HTERT RPE-1 (cell line): Measurements from ENCODE around the gene STXBP3.
"Not testable (repeated sequence)": the region's sequence is repeated elsewhere in the genome, so short reads cannot be mapped to it uniquely, and the experiment has no call there.

ENCODE experiments used
- in situ Hi-C: fragments of 300-500 bp; cut with MboI; formaldehyde crosslinking; loops from 4 replicates; pipeline ENCODE4 v1.14.3; 2020; ENCODE audit warnings: low sequenced_read_pairs

The STXBP3 gene, protein sequence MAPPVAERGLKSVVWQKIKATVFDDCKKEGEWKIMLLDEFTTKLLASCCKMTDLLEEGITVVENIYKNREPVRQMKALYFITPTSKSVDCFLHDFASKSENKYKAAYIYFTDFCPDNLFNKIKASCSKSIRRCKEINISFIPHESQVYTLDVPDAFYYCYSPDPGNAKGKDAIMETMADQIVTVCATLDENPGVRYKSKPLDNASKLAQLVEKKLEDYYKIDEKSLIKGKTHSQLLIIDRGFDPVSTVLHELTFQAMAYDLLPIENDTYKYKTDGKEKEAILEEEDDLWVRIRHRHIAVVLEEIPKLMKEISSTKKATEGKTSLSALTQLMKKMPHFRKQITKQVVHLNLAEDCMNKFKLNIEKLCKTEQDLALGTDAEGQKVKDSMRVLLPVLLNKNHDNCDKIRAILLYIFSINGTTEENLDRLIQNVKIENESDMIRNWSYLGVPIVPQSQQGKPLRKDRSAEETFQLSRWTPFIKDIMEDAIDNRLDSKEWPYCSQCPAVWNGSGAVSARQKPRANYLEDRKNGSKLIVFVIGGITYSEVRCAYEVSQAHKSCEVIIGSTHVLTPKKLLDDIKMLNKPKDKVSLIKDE

DNA sequence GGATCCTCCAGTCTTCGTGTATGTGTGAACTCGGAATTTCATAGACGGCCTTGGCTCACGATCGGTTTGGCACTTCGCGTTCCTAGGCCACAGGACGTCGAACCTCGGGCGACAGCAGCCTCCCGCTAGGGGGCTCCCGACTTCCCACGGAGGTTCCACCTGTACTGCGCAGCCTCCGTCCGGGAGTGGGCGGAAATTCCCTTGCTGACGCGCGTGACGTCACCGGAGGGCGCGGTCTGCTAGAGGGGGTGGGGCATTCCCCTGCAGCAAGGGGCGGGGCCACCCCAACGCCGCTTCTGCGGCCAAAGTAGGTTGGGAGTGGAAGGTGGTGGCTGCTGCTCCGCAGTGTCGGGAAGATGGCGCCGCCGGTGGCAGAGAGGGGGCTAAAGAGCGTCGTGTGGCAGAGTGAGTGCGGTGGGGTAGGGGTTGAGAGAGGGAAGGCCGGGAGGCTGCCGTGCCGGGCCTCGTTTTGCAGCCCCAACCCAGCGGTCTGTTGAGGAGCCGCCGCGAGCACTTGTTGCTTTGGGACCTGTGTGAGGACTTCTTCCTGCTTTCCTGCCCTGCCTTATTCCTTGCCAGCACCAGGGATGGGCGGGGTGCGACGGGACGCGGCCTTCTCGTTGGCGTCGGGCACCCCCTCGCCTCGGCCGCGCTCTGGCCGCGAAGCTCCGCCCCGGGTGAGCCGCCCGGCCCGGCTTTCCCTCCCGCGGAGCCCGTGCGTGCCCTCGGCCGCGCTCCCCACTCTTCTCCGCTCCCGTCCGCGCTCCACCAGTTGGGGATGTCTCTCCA is at the start of gene STXBP3:
TSS of gene STXBP3 (plus strand) at position 293 of the 789 bp plus-strand sequence. CDS start at position 357, 64 bp downstream.
- in situ Hi-C loops = no loop called here

DNA sequence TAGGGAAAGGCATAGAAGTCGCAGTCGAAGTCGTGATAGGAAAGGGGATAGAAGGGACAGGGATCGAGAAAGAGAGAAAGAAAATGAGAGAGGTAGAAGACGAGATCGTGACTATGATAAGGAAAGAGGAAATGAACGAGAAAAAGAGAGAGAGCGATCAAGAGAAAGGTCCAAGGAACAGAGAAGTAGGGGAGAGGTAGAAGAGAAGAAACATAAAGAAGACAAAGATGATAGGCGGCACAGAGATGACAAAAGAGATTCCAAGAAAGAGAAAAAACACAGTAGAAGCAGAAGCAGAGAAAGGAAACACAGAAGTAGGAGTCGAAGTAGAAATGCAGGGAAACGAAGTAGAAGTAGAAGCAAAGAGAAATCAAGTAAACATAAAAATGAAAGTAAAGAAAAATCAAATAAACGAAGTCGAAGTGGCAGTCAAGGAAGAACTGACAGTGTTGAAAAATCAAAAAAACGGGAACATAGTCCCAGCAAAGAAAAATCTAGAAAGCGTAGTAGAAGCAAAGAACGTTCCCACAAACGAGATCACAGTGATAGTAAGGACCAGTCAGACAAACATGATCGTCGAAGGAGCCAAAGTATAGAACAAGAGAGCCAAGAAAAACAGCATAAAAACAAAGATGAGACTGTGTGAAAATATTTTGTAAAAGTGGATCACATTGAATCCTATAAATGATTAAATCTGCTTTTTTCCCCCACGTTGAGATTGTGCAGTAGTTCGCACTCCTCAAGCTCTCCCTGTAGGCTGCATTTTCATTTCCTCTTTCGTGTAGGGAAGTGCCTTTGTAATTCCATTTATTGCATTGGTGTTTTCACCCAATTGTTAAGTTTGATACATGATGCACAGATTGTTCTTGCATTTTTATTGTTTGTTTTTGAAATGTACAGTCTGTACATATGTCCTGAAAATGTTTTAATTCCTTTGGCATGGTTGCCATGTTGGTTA is 46.8 kb upstream of the STXBP3 start:
- in situ Hi-C loops = no loop called here

GRCh38 chr1:108701176-108701849 is 45.2 kb upstream of the STXBP3 start:
- in situ Hi-C loops = no loop called here

DNA sequence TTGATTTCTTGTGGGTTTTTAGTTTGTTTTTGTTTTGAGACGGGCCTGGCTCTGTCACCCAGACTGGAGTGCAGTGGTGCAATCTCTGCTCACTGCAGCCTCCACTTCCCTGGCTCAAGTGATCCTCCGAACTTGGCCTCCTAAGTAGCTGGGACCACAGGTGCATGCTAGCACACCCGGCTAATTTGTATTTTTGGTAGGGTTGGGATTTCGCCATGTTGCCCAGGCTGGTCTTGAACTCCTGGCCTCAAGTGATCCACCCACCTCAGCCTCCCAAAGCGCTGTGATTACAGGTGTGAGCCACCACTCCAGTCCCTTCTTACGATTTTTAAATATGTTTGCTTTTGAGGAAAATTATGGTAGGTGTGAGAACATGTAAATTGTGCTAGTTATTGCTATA is 44.4 kb upstream of the STXBP3 start:
- in situ Hi-C loops = not testable (repeated sequence)

GRCh38 chr1:108703939-108704338 is 42.5 kb upstream of the STXBP3 start:
- in situ Hi-C loops = no loop called here

GRCh38 chr1:108704496-108704895 is 42.0 kb upstream of the STXBP3 start:
- in situ Hi-C loops = no loop called here

DNA sequence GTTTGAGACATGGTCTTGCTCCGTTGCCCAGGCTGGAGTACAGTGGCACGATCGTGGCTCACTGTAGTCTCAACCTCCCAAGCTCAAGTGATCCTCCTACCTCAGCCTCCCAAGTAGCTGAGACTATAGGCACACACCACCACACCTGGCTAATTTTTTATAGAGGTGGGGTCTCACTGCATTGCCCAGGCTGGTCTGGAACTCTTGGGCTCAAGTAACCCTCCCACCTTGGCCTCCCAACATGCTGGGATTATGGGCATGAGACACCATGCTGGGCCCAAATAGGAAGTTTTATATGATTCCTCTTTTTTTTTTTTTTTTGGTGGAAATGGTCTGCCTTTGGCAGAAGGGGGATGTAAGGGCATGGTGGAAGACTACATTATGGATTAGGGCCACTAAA is 39.8 kb upstream of the STXBP3 start:
- in situ Hi-C loops = no loop called here

- in situ Hi-C loops = no loop called here
These were observed 37.5 kb upstream of the STXBP3 start for GRCh38 chr1:108708691-108709660.

DNA sequence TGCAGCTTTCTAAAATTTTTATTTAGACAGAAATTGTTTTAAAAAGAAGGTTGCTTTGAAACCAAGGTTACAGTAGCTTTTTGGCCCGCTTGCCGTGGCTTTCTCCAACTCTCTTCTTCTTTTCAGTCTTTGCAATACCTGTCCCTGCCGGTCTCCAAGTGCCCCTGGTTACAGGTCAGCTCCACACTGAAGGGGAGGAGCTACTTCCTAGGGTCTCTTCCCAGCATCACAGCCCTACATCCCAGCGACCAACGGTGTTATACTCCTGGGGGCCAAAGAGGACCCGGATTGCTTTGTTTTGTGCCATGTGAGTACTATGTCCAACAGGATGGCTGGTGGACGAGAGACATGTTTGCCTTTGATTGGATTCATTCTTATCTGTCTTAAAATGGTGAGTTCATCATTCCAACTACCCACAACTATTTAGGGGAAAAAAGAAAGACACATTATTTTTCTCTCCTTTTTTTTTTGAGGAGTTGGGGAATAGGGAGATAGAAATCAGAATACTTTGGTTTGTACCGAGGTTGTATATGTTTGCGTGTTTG is 33.8 kb upstream of the STXBP3 start, which contains the start of gene FNDC7:
TSS of gene FNDC7 (plus strand) at position 303 of the 545 bp plus-strand sequence. CDS start at position 329, 26 bp downstream.
- in situ Hi-C loops = no loop called here

DNA sequence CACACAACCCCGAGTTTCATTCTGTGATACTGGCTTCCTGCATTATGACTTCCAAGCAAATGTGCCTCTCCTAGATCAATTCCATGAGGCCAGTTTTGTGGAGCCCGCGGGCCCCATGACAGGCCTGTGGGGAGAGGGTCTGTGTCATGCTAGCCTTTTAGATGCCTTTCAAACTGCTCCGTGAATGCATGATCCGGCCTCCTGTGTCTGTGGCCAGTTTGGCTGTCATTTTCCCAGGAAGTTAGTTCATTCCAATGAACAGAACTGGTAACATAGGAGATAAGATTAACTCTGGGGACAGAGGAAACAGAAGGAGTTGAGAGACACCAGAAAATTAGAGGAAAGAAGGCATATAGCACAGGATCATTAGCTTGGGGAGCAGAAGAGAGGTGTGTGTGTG is 30.5 kb upstream of the STXBP3 start:
- in situ Hi-C loops = no loop called here

DNA sequence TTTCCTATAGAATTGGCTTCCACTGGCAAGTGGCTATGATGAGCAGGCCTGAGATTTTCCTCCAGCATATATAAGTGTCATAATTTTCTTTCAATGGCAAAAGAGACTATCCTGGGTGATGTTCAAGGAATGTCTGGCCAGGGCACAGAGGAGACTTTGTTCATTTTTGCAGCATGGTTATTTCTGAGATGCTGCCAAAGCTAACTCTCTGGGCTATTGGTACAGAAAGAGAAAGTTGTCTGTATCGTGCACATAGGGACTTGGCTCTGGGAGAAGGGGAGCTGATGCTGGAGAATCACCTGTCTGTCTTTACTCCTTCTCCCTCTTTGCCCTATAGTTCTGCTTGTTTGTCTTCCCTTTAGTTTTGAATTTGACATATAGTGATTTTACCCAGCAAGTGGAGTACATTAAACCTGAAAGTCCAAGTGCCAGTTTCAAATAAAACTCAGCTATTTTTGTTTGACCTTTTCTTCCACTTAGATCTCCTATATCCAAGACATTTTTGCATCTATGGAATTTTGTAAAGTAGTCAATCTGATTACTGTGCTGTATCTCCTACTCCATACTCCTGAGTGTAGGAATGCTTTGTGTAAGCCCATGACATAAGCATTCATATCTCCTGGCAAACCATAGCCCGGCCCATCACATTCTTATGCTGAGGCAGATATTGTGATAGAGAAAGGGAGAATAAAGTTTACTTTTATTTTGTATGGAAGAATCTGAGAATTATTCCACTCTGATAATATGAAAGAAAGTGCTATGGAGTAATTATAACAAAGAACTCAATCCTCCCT is 29.8 kb upstream of the STXBP3 start:
- in situ Hi-C loops = no loop called here

DNA sequence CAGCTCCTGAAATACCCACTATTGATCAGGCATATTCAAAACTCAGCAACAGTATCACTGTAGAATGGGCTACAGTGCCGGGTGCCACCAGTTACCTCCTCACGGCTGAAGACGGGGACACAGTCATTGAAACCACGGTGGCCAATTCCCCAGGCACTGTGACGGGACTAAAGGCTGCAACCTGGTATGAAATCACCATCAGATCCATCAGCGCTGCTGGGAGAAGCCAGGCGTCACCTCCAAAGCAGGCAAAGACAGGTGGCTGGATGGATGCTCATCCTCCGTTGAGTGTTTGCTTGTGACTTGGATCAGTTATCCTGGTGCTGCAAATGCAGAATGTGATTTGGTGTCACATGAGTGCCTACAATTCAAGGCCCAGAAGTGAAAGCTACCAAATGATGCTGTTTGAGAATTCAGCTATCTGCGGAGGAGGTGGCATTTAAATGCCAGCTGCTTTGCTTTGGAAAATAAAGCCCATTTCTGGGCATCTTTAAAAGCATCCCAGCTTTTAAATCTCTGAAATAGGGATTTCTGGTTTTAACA is 28.6 kb upstream of the STXBP3 start:
- in situ Hi-C loops = no loop called here

DNA sequence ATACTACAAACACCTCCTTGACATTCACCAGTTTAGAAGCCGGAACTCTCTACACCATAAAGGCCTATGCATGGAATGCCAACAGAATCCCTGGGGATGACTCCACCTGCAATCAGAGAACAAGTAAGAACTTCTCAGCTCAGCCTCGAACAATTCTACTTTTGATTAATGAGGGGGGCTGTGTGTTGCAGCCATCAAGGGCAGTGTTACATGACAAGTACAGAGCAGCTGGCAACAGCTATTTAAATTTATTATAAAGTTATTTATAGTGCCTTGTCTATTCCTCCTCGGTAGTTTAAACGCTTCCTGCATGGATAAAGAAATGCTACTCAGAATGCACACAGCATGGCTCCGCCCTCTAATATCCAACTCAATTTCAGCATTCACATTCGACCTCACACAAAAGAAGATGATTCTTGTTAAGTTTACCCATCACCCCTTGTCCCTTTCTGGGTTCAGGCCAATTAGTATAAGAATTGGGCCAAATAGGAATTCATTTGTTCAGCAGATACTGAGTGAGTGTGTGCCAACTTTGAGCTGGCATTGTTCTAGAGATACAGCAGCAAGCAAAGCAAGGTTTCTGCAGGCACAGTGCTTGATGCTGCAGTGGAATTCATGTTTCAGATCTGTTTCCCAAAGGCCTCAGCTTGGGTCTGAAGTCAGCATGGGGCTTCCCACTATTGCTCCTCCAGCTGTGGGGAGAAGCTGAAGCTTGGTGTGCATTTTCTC is 27.4 kb upstream of the STXBP3 start:
- in situ Hi-C loops = no loop called here

DNA sequence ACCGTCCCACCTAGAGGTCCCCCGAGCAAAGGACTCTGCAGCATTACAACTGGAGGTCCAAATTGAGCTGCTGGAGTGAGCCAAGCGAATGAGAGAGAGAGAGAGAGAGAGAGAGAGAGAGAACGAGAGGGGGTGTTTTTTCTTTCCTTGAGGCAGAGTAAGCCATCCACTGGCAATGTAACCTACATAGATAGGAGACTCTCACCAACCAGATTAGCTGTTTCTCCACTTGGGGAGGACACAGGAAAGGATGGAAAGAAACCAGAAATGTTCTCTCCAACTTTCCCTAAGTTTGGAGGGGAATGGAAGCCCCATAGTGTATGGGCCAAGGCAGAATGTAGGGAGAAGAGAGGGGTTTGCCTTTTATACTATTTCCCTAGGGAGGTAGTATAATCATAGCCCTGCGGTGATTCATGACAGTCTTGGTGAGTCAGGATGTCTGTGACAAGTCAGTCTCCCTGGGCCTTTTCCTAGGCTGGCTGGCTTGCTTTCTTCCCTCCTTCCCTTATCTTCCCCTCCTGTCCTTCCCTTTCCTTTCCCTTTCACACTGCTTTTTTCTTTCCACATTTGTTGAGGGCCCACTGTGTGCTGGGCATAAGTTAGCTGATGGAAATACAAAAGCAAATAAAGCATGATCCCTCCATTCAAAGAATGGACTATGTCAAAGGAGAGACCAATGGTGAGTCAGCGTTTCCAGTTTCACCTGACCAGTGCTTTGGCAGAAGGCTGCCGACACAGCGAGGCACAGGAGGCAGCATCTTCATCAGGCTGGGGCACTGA is 26.6 kb upstream of the STXBP3 start:
- in situ Hi-C loops = no loop called here

DNA sequence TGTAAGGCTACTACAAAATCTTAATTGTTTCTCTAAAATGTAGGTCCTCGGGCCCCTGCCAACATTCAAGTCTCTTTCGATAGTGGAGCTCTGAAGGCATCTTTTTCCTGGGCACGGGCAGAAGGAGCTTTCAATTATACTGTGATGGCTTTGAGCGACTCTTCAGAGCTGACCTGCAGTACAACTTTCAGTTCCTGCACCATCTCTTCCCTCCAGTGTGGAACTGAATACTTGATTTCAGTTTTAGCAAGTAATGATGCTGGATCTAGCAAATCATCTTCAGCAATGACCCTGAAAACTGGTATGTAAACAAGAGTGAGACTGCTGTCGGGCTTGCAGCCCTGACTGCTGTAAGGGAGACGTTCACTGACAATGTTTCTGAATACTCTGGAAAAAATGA is 24.2 kb upstream of the STXBP3 start:
- in situ Hi-C loops = no loop called here

GRCh38 chr1:108725906-108726305 is 20.6 kb upstream of the STXBP3 start:
- in situ Hi-C loops = no loop called here
